Karpas-422 (cell line): Measurements from ENCODE around the gene DNAJA4. TPM values are rescaled to one million over a fixed set of nuclear protein-coding genes. Genes with fewer than 3 reads are reported as not detected.

Experiments
- DNase-seq: peaks from one replicate; pipeline ENCODE4 v3.0.0-alpha.2; 2015
- H2AFZ ChIP-seq: fragments of 200-600 bp; sonication (generic); 2 replicates; pipeline ENCODE4 v1.6.1; 2014; ENCODE audit warnings: antibody characterized with exemption, low read length, mixed read lengths
- H3K27ac ChIP-seq: fragments of 200-600 bp; sonication (generic); 2 replicates; pipeline ENCODE4 v1.5.1; 2014; ENCODE audit warnings: mild to moderate bottlenecking, low read length, moderate library complexity
- H3K27me3 ChIP-seq: fragments of 200-600 bp; sonication (generic); 2 replicates; pipeline ENCODE4 v1.6.1; 2014; ENCODE audit warnings: low read length, mixed read lengths
- H3K36me3 ChIP-seq: fragments of 200-600 bp; sonication (generic); 2 replicates; pipeline ENCODE4 v1.6.1; 2014; ENCODE audit warnings: low read length, mixed read lengths; ENCODE audit not compliant: insufficient read depth
- H3K4me1 ChIP-seq: fragments of 200-600 bp; sonication (generic); 2 replicates; pipeline ENCODE4 v1.6.1; 2014; ENCODE audit warnings: mild to moderate bottlenecking, low read length, mixed read lengths
- H3K4me2 ChIP-seq: fragments of 200-600 bp; sonication (generic); 2 replicates; pipeline ENCODE4 v1.6.1; 2014; ENCODE audit warnings: low read length, low read depth, mild to moderate bottlenecking; ENCODE audit not compliant: poor library complexity, severe bottlenecking
- H3K4me3 ChIP-seq: fragments of 200-600 bp; sonication (generic); 2 replicates; pipeline ENCODE4 v1.5.1; 2014; ENCODE audit warnings: mild to moderate bottlenecking, antibody characterized with exemption, low read length, mixed read lengths
- H3K79me2 ChIP-seq: fragments of 200-600 bp; sonication (generic); 2 replicates; pipeline ENCODE4 v1.6.1; 2014; ENCODE audit warnings: mild to moderate bottlenecking, low read length, mixed read lengths
- H3K9ac ChIP-seq: fragments of 200-600 bp; sonication (generic); 2 replicates; pipeline ENCODE4 v1.6.0; 2014; ENCODE audit warnings: low read length
- H3K9me2 ChIP-seq: fragments of 200-600 bp; sonication (generic), shearing (Covaris generic); replicated peaks from 2 replicates; pipeline ENCODE4 v1.6.0; 2014; ENCODE audit warnings: mild to moderate bottlenecking, low read length, moderate library complexity; ENCODE audit not compliant: insufficient read depth
- H3K9me3 ChIP-seq: fragments of 300-700, 200-600 bp; sonication (generic); 2 replicates; pipeline ENCODE4 v1.6.1; 2014; ENCODE audit warnings: low read length, mixed read lengths
- H4K20me1 ChIP-seq: fragments of 200-600 bp; sonication (generic); 2 replicates; pipeline ENCODE4 v1.6.1; 2014; ENCODE audit warnings: mild to moderate bottlenecking, antibody characterized with exemption, low read length, low read depth; ENCODE audit not compliant: insufficient read depth
- total RNA-seq: library from RNA; depleted of rRNA; stranded (reverse); fragments of >200 nt; shearing (Covaris generic); gene quantifications from 2 replicates; pipeline ENCODE4 v1.2.3, GENCODE V29; 2014; ENCODE audit warnings: low replicate concordance

DNAJA4 gene
- total RNA-seq, 1 experiment from 2014 or later, result not detected

DNA sequence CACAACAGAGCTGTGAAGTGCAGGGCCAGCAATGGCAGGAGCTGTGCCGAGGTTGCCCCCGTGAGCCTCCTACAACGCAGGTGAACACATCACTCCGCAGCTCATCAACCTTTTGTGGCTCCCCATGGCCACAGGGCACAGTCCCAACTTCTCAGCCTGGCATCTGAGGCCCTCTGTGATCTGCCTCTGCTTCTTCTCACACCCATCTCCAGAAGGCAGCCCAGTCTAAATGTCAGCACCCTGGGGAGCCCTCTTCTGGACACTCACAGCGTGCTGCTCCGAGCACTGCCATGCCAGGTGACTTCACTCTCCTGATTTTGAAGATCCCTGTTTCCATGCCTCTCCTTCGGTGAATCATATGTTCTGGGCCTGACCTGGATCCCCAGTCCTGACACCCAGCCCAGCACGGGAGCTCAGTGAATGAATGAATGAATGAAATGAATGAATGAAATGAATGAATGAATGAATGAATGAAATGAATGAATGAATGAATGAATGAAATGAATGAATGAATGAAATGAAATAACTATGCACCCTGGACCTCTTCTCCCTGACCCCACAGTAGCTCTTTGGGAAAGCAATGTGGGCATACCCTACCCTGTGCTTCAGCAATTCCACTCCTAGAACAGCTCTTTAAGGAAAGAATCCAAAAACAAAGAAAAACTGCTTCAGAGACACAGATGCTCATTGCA is 52.9 kb downstream of the DNAJA4 start:
- H3K9me3 ChIP-seq, result no peaks in the 10 kb centered on the region
- no peak overlapping the region for H3K9ac ChIP-seq
- no peaks in the 10 kb centered on the region for H3K36me3 ChIP-seq
- no peaks in the 10 kb centered on the region for H3K4me1 ChIP-seq
- no peak for DNase-seq
- H3K27ac ChIP-seq, result no peak overlapping the region
- H3K9me2 ChIP-seq, result no peaks in the 10 kb centered on the region
- H2AFZ ChIP-seq, result no peak overlapping the region
- H3K27me3 ChIP-seq, result no peaks in the 10 kb centered on the region
- H3K79me2 ChIP-seq, result no peaks in the 10 kb centered on the region
- H3K4me3 ChIP-seq, result no peak overlapping the region
- H4K20me1 ChIP-seq, result no peaks in the 10 kb centered on the region
- no peak overlapping the region for H3K4me2 ChIP-seq

GRCh38 chr15:78319588-78319987 is 55.2 kb downstream of the DNAJA4 start:
- no peak overlapping the region for H3K9ac ChIP-seq
- H3K27me3 ChIP-seq, result no peaks in the 10 kb centered on the region
- H3K9me3 ChIP-seq, result no peaks in the 10 kb centered on the region
- DNase-seq, result no peak
- no peaks in the 10 kb centered on the region for H4K20me1 ChIP-seq
- H3K4me2 ChIP-seq, result no peak overlapping the region
- H3K36me3 ChIP-seq, result no peaks in the 10 kb centered on the region
- H3K79me2 ChIP-seq, result no peaks in the 10 kb centered on the region
- no peak overlapping the region for H2AFZ ChIP-seq
- no peak overlapping the region for H3K27ac ChIP-seq
- no peaks in the 10 kb centered on the region for H3K4me1 ChIP-seq
- no peaks in the 10 kb centered on the region for H3K9me2 ChIP-seq
- H3K4me3 ChIP-seq, result no peak overlapping the region

- H3K4me1 ChIP-seq, result no peaks in the 10 kb centered on the region
- no peaks in the 10 kb centered on the region for H3K9me3 ChIP-seq
- H4K20me1 ChIP-seq, result no peaks in the 10 kb centered on the region
- no peak overlapping the region for H3K9ac ChIP-seq
- no peak overlapping the region for H3K27ac ChIP-seq
- H2AFZ ChIP-seq, result no peak overlapping the region
- no peaks in the 10 kb centered on the region for H3K27me3 ChIP-seq
- H3K4me3 ChIP-seq, result no peak overlapping the region
- H3K4me2 ChIP-seq, result no peak overlapping the region
- H3K36me3 ChIP-seq, result no peaks in the 10 kb centered on the region
- H3K79me2 ChIP-seq, result no peaks in the 10 kb centered on the region
- H3K9me2 ChIP-seq, result no peaks in the 10 kb centered on the region
- no peak for DNase-seq
Measured at GRCh38 chr15:78320183-78320582, 55.8 kb downstream of the DNAJA4 start.

DNA sequence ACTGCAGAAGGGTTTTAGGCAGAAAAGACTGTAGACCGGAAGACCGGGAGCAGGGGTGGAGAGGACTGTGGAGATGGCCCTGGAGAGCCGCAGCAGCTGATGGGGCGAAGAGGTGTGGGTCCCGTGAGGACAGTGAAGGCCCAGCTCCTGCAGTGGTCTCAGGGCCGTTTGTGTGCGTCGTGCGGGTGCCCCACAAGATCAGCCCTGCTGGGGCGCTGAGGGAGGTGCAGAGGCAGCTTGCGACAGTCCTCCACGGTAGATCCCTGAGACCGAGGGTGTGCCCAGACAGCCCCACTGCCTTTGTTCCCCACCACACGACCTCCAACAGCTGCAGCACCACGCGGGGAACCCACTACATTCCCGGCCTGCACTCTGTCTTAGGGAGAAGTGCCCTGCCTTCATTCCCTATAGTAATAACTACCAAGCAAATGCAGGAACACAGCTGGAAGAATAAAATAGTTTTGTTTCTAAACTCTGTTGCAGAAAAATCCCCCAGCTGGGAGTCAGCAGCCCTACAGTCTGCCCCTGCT is 56.7 kb downstream of the DNAJA4 start:
- Histone ChIP-seq H3K9me3 (no peaks in the 10 kb centered on the region), H2AFZ (no peak overlapping the region), H4K20me1 (no peaks in the 10 kb centered on the region), H3K27me3 (no peaks in the 10 kb centered on the region), H3K36me3 (no peaks in the 10 kb centered on the region), H3K9ac (no peak overlapping the region), H3K27ac (no peak overlapping the region), H3K79me2 (no peaks in the 10 kb centered on the region), H3K4me3 (no peak overlapping the region), H3K4me2 (no peak overlapping the region), H3K4me1 (no peaks in the 10 kb centered on the region), H3K9me2 (no peaks in the 10 kb centered on the region)
- no peak for DNase-seq

DNA sequence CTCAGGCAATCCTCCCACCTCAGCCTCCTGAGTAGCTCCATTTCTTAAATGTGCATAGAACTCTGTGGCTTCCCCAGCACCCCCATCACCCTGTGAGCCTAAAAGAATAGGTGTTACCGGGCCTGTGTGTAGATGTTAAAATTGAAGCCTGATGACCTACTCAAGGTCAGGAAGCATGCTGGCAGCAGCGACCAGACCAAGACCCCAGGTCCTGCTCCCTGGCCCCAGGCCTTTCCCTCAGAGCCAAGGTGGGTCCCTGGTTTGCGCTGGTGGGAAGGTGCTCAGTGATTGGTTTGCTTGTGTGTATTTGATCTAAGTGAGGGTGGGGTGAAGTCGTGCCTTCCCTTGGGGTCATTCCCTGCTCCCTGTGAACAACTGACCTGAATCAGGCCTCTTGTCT is 57.4 kb downstream of the DNAJA4 start:
- H3K36me3 ChIP-seq, result no peaks in the 10 kb centered on the region
- H3K27ac ChIP-seq, result no peak overlapping the region
- no peaks in the 10 kb centered on the region for H3K79me2 ChIP-seq
- H3K9ac ChIP-seq, result no peak overlapping the region
- no peaks in the 10 kb centered on the region for H3K4me1 ChIP-seq
- H3K4me2 ChIP-seq, result no peak overlapping the region
- no peak overlapping the region for H2AFZ ChIP-seq
- H3K27me3 ChIP-seq, result no peaks in the 10 kb centered on the region
- H3K9me3 ChIP-seq, result no peaks in the 10 kb centered on the region
- H3K4me3 ChIP-seq, result no peak overlapping the region
- no peaks in the 10 kb centered on the region for H3K9me2 ChIP-seq
- no peak for DNase-seq
- no peaks in the 10 kb centered on the region for H4K20me1 ChIP-seq

GRCh38 chr15:78322243-78322642 is 57.9 kb downstream of the DNAJA4 start:
- no peak overlapping the region for H3K4me3 ChIP-seq
- no peak overlapping the region for H3K27ac ChIP-seq
- no peaks in the 10 kb centered on the region for H3K36me3 ChIP-seq
- no peak overlapping the region for H3K4me2 ChIP-seq
- no peaks in the 10 kb centered on the region for H3K4me1 ChIP-seq
- no peak overlapping the region for H2AFZ ChIP-seq
- no peak overlapping the region for H3K9ac ChIP-seq
- DNase-seq, result no peak
- no peaks in the 10 kb centered on the region for H3K79me2 ChIP-seq
- H4K20me1 ChIP-seq, result no peaks in the 10 kb centered on the region
- no peaks in the 10 kb centered on the region for H3K27me3 ChIP-seq
- H3K9me2 ChIP-seq, result no peaks in the 10 kb centered on the region
- no peaks in the 10 kb centered on the region for H3K9me3 ChIP-seq

GRCh38 chr15:78322724-78323521 is 58.6 kb downstream of the DNAJA4 start:
- H3K4me3 ChIP-seq, result no peak overlapping the region
- no peaks in the 10 kb centered on the region for H3K4me1 ChIP-seq
- H3K9ac ChIP-seq, result no peak overlapping the region
- H4K20me1 ChIP-seq, result no peaks in the 10 kb centered on the region
- no peak for DNase-seq
- no peak overlapping the region for H3K4me2 ChIP-seq
- no peaks in the 10 kb centered on the region for H3K9me3 ChIP-seq
- H3K27ac ChIP-seq, result no peak overlapping the region
- no peak overlapping the region for H2AFZ ChIP-seq
- H3K79me2 ChIP-seq, result no peaks in the 10 kb centered on the region
- no peaks in the 10 kb centered on the region for H3K36me3 ChIP-seq
- H3K9me2 ChIP-seq, result no peaks in the 10 kb centered on the region
- H3K27me3 ChIP-seq, result no peaks in the 10 kb centered on the region

DNA sequence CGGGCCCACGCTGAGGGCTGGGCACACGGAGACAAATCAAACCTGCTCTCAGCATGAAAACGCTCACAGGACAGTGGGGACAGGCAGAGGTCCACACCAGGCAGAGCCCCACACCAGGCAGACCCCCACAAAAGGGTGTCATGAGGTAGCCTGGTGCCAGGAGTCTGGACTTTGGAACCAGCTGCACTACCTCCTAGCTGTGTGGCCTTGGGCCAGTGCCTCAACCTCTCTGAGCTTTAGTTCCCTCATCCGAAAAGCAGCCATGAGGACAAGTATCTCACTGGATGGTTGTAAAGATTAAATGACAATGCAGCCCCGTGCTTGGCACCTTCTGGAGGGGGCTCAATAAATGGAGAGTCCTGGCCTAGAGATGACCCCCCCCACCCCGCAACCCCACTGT is 59.3 kb downstream of the DNAJA4 start:
- no peak overlapping the region for H3K27ac ChIP-seq
- no peak overlapping the region for H3K4me2 ChIP-seq
- no peaks in the 10 kb centered on the region for H4K20me1 ChIP-seq
- H2AFZ ChIP-seq, result no peak overlapping the region
- H3K9ac ChIP-seq, result no peak overlapping the region
- H3K27me3 ChIP-seq, result no peaks in the 10 kb centered on the region
- H3K9me3 ChIP-seq, result no peaks in the 10 kb centered on the region
- no peak overlapping the region for H3K4me3 ChIP-seq
- no peak for DNase-seq
- no peaks in the 10 kb centered on the region for H3K36me3 ChIP-seq
- no peaks in the 10 kb centered on the region for H3K79me2 ChIP-seq
- H3K9me2 ChIP-seq, result no peaks in the 10 kb centered on the region
- no peaks in the 10 kb centered on the region for H3K4me1 ChIP-seq
